H9 (cell line): ENCODE measurements around the gene ODAD2. TPM values are rescaled to one million over a fixed set of nuclear protein-coding genes. Genes with fewer than 3 reads are reported as not detected.
A peak's percentile ranks its signal among the peaks of the same experiment; 100 is the strongest.

ENCODE experiments used
- DNase-seq: peaks from one replicate; pipeline ENCODE4 v3.0.0-alpha.2; 2017
- H2AFZ ChIP-seq: one replicate; pipeline ENCODE4 v1.6.1; 2013; ENCODE audit warnings: mild to moderate bottlenecking, low read length, control low read depth, moderate library complexity
- H2AK5ac ChIP-seq: 2 replicates; pipeline ENCODE4 v1.6.1; 2013; ENCODE audit warnings: low read length, control low read depth, mixed read lengths; ENCODE audit not compliant: insufficient read length
- H2BK120ac ChIP-seq: one replicate; pipeline ENCODE4 v1.6.1; 2013; ENCODE audit warnings: low read depth, mild to moderate bottlenecking, low read length, control low read depth, inconsistent platforms; ENCODE audit not compliant: poor library complexity, severe bottlenecking
- H2BK12ac ChIP-seq: 2 replicates; pipeline ENCODE4 v1.6.1; 2013; ENCODE audit warnings: low read length, control low read depth, mixed read lengths, low read depth; ENCODE audit not compliant: insufficient read length
- H2BK15ac ChIP-seq: 2 replicates; pipeline ENCODE4 v1.6.1; 2013; ENCODE audit warnings: low read depth, low read length, control low read depth
- H2BK20ac ChIP-seq: one replicate; pipeline ENCODE4 v1.6.1; 2013; ENCODE audit warnings: low read depth, mild to moderate bottlenecking, low read length, control low read depth, inconsistent platforms; ENCODE audit not compliant: poor library complexity, severe bottlenecking
- H2BK5ac ChIP-seq: 2 replicates; pipeline ENCODE4 v1.6.1; 2013; ENCODE audit warnings: low read length, control low read depth, mixed read lengths; ENCODE audit not compliant: insufficient read length
- H3K14ac ChIP-seq: 2 replicates; pipeline ENCODE4 v1.6.1; 2013; ENCODE audit warnings: low read length, control low read depth; ENCODE audit not compliant: insufficient read depth
- H3K18ac ChIP-seq: 2 replicates; pipeline ENCODE4 v1.6.1; 2013; ENCODE audit warnings: low read depth, mild to moderate bottlenecking, mixed read lengths, low read length, control low read depth; ENCODE audit not compliant: insufficient read length
- H3K23ac ChIP-seq: 2 replicates; pipeline ENCODE4 v1.6.1; 2013; ENCODE audit warnings: low read length, control low read depth, mixed read lengths, low read depth; ENCODE audit not compliant: insufficient read length
- H3K23me2 ChIP-seq: 2 replicates; pipeline ENCODE4 v1.6.1; 2013; ENCODE audit warnings: low read depth, mild to moderate bottlenecking, mixed read lengths, low read length, control low read depth; ENCODE audit not compliant: insufficient read length, poor library complexity, severe bottlenecking
- H3K27ac ChIP-seq: 2 replicates; pipeline ENCODE4 v1.5.1; 2013; ENCODE audit warnings: low read length, control low read depth, mixed read lengths, low read depth; ENCODE audit not compliant: insufficient read length
- H3K27me3 ChIP-seq: 2 replicates; pipeline ENCODE4 v1.6.1; 2013; ENCODE audit warnings: low read length, control low read depth, inconsistent platforms; ENCODE audit not compliant: insufficient read depth
- H3K4ac ChIP-seq: 2 replicates; pipeline ENCODE4 v1.6.1; 2013; ENCODE audit warnings: low read depth, mild to moderate bottlenecking, control low read depth, inconsistent platforms, low read length, moderate library complexity
- H3K4me1 ChIP-seq: 2 replicates; pipeline ENCODE4 v1.6.1; 2013; ENCODE audit warnings: low read length, control low read depth, inconsistent platforms; ENCODE audit not compliant: insufficient read depth
- H3K4me2 ChIP-seq: 2 replicates; pipeline ENCODE4 v1.6.1; 2013; ENCODE audit warnings: low read length, control low read depth, mixed read lengths; ENCODE audit not compliant: insufficient read length, insufficient read depth
- H3K56ac ChIP-seq: 2 replicates; pipeline ENCODE4 v1.6.1; 2013; ENCODE audit warnings: low read depth, mild to moderate bottlenecking, mixed read lengths, low read length, control low read depth; ENCODE audit not compliant: insufficient read length
- H3K79me1 ChIP-seq: 2 replicates; pipeline ENCODE4 v1.6.1; 2013; ENCODE audit warnings: low read depth, mild to moderate bottlenecking, moderate library complexity, low read length, control low read depth, inconsistent platforms; ENCODE audit not compliant: insufficient read depth, poor library complexity, severe bottlenecking
- H3K79me2 ChIP-seq: 2 replicates; pipeline ENCODE4 v1.6.1; 2013; ENCODE audit warnings: low read length, control low read depth, inconsistent platforms; ENCODE audit not compliant: insufficient read depth
- H3K9ac ChIP-seq: 2 replicates; pipeline ENCODE4 v1.6.1; 2013; ENCODE audit warnings: low read length, control low read depth, mixed read lengths; ENCODE audit not compliant: insufficient read length; ENCODE audit errors: extremely low read depth
- H3K9me3 ChIP-seq: one replicate; pipeline ENCODE4 v1.6.1; 2013; ENCODE audit warnings: low read depth, low read length, inconsistent platforms; ENCODE audit not compliant: control insufficient read depth
- H3T11ph ChIP-seq: one replicate; pipeline ENCODE4 v1.6.1; 2013; ENCODE audit warnings: mild to moderate bottlenecking, low read length, control low read depth, inconsistent platforms
- H4K20me1 ChIP-seq: one replicate; pipeline ENCODE4 v1.6.1; 2013; ENCODE audit not compliant: control insufficient read depth, insufficient read length, insufficient read depth
- H4K5ac ChIP-seq: 2 replicates; pipeline ENCODE4 v1.6.1; 2013; ENCODE audit warnings: low read depth, mild to moderate bottlenecking, mixed read lengths, low read length, control low read depth; ENCODE audit not compliant: insufficient read length
- H4K8ac ChIP-seq: replicated peaks from 2 replicates; pipeline ENCODE4 v1.6.1; 2013; ENCODE audit warnings: low read length, control low read depth, mixed read lengths, low read depth; ENCODE audit not compliant: insufficient read length
- H4K91ac ChIP-seq: 2 replicates; pipeline ENCODE4 v1.6.1; 2013; ENCODE audit warnings: low read depth, mild to moderate bottlenecking, moderate library complexity, mixed read lengths, low read length, control low read depth; ENCODE audit not compliant: insufficient read length
- H3K27ac Mint-ChIP-seq, 3 experiments: 2 replicates in 2 of 3; 3 replicates in 1 of 3; pipeline ENCODE4 v1.8.0; 2020 to 2021; ENCODE audit warnings: mixed read lengths in 3 of 3, mild to moderate bottlenecking in 1 of 3, moderate library complexity in 1 of 3
- H3K27me3 Mint-ChIP-seq: 2 replicates; pipeline ENCODE4 v1.8.0; 2021; ENCODE audit warnings: low read depth, mild to moderate bottlenecking, moderate library complexity, mixed read lengths
- H3K36me3 Mint-ChIP-seq, 3 experiments: 2 replicates in 2 of 3; 3 replicates in 1 of 3; pipeline ENCODE4 v1.8.0; 2020 to 2021; ENCODE audit warnings: low read depth in 3 of 3, mixed read lengths in 3 of 3; ENCODE audit not compliant: insufficient read depth in 1 of 3
- H3K4me1 Mint-ChIP-seq, 2 experiments: 2 replicates each; pipeline ENCODE4 v1.8.0; 2020; ENCODE audit warnings: mixed read lengths in 2 of 2
- H3K4me3 Mint-ChIP-seq, 2 experiments: 2 replicates in 1 of 2; 3 replicates in 1 of 2; pipeline ENCODE4 v1.8.0; 2020 to 2021; ENCODE audit warnings: mild to moderate bottlenecking in 2 of 2, mixed read lengths in 2 of 2, moderate library complexity in 1 of 2
- H3K9me3 Mint-ChIP-seq, 2 experiments: 2 replicates in 1 of 2; 3 replicates in 1 of 2; pipeline ENCODE4 v1.8.0; 2020; ENCODE audit warnings: mild to moderate bottlenecking in 2 of 2, mixed read lengths in 2 of 2, moderate library complexity in 1 of 2
- WGBS: extraction: QIAGEN DNeasy Blood & Tissue Kit; methylation state at CpG from one replicate; pipeline ENCODE4 v1.1.7; 2013; ENCODE audit warnings: missing lambda C conversion rate, low lambda C conversion rate, mixed read lengths; ENCODE audit not compliant: insufficient read length; ENCODE audit errors: extremely low coverage; 5-methylcytosine and 5-hydroxymethylcytosine counted together
- total RNA-seq: library from RNA; stranded (reverse); gene quantifications from 2 replicates; pipeline ENCODE4 v1.2.1, GENCODE V29; 2021
- TF ChIP-seq, protein P1 (sequence below): fragments of 200-600 bp; sonication (generic); conservative IDR thresholded peaks from 3 replicates; pipeline ENCODE4 v1.8.0; 2021; ENCODE audit warnings: antibody characterized with exemption, mild to moderate bottlenecking

The ODAD2 gene
- total RNA-seq, 1 experiment from 2014 or later, result 4.5 TPM

DNA sequence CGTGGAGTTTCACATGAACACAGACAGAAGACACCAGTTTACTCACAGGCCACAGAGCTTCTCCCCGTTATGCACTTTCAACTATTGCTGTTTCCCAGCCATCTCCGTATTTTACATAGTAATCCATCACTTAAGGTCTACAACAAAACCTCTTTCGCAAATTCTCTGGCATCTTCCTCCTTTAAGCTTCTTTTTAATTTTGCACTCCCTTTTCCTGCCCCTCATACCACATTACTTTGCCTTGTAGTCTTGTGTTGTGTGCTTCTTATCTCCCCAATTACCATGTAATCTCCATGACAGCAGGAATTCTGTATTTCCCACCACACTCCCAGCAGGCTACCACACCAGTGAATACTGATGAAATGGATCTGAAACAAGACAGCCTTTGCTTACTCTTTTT lies 87.3 kb downstream of the ODAD2 start:
- Histone ChIP-seq H2BK120ac (no peak overlapping the region), H4K8ac (no peak overlapping the region), H2BK5ac (no peak overlapping the region), H3K9ac (no peak overlapping the region), H3K56ac (no peak overlapping the region), H3K4ac (no peak overlapping the region), H3K14ac (peak overlapping the region; percentile 36; the same call in 1 of the 2 replicates), H3K23ac (no peak overlapping the region), H2AK5ac (no peak overlapping the region), H3K79me2 (no peaks in the 10 kb centered on the region), H2AFZ (no peak overlapping the region), H2BK15ac (no peak overlapping the region), H4K5ac (no peak overlapping the region), H4K91ac (no peak overlapping the region), H3K9me3 (no peaks in the 10 kb centered on the region), H2BK20ac (no peak overlapping the region), H3K18ac (no peak overlapping the region), H3T11ph (no peak overlapping the region), H3K79me1 (no peaks in the 10 kb centered on the region), H3K4me1 (peaks cover 6% of the 10 kb centered on the region; the same call in 1 of the 2 replicates), H2BK12ac (no peak overlapping the region), H3K27ac (no peak overlapping the region), H3K27me3 (no peaks in the 10 kb centered on the region), H3K23me2 (no peaks in the 10 kb centered on the region), H4K20me1 (no peaks in the 10 kb centered on the region), H3K4me2 (peak overlapping the region; percentile 48)
- no CpG with 5 or more reads among the region's 4 CpGs for WGBS
- Mint-ChIP-seq H3K36me3 (peaks cover 2 to 18% (median 5%) of the 10 kb centered on the region in 3 experiments; a peak in 3 of 7 replicates), H3K9me3 (peaks cover 4 to 7% of the 10 kb centered on the region in 2 experiments; a peak in 3 of 5 replicates), H3K27ac (peak overlapping the region; percentile 1 to 89 (median 7); a peak in 5 of 7 replicates), H3K27me3 (no peaks in the 10 kb centered on the region), H3K4me3 (peak overlapping the region; percentile 0 to 6; a peak in 3 of 5 replicates), H3K4me1 (peaks cover 33 to 50% of the 10 kb centered on the region in 2 experiments)
- TF ChIP-seq, protein P1, sequence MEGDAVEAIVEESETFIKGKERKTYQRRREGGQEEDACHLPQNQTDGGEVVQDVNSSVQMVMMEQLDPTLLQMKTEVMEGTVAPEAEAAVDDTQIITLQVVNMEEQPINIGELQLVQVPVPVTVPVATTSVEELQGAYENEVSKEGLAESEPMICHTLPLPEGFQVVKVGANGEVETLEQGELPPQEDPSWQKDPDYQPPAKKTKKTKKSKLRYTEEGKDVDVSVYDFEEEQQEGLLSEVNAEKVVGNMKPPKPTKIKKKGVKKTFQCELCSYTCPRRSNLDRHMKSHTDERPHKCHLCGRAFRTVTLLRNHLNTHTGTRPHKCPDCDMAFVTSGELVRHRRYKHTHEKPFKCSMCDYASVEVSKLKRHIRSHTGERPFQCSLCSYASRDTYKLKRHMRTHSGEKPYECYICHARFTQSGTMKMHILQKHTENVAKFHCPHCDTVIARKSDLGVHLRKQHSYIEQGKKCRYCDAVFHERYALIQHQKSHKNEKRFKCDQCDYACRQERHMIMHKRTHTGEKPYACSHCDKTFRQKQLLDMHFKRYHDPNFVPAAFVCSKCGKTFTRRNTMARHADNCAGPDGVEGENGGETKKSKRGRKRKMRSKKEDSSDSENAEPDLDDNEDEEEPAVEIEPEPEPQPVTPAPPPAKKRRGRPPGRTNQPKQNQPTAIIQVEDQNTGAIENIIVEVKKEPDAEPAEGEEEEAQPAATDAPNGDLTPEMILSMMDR, result no peak
- DNase-seq, result peak; percentile 47
